GM18907 (cell line): ENCODE data around the gene CAMK1D.
"Not testable (repeated sequence)": the region's sequence is repeated elsewhere in the genome, so short reads cannot be mapped to it uniquely, and the experiment has no call there.

Experiments
- ATAC-seq: cut with Tn5 transposase; IDR thresholded peaks from one replicate; pipeline ENCODE4 v1.9.1; 2021; ENCODE audit warnings: mild to moderate bottlenecking, moderate library complexity; ENCODE audit not compliant: unreplicated experiment

Gene CAMK1D

GRCh38 chr10:12543589-12543988, 194.2 kb downstream of the CAMK1D start:
- ATAC-seq, result no peak

- not testable (repeated sequence) for ATAC-seq
These were observed 196.9 kb downstream of the CAMK1D start for GRCh38 chr10:12546160-12546802.

- no peak for ATAC-seq
These were observed 198.0 kb downstream of the CAMK1D start for GRCh38 chr10:12547301-12547771.

GRCh38 chr10:12549297-12549696, 199.9 kb downstream of the CAMK1D start:
- no peak for ATAC-seq

- no peak for ATAC-seq
These were observed 201.6 kb downstream of the CAMK1D start for GRCh38 chr10:12550994-12551393.

- ATAC-seq, result no peak
These were observed 206.7 kb downstream of the CAMK1D start for GRCh38 chr10:12556039-12556438.

GRCh38 chr10:12559578-12560178, 210.3 kb downstream of the CAMK1D start:
- ATAC-seq, result no peak

- no peak for ATAC-seq
These were observed 212.0 kb downstream of the CAMK1D start for GRCh38 chr10:12561307-12561706.

GRCh38 chr10:12561720-12562119, 212.4 kb downstream of the CAMK1D start:
- no peak for ATAC-seq

GRCh38 chr10:12563489-12563888, 214.1 kb downstream of the CAMK1D start:
- ATAC-seq, result no peak

GRCh38 chr10:12564173-12564572, 214.8 kb downstream of the CAMK1D start:
- ATAC-seq, result no peak

- no peak for ATAC-seq
These were observed 217.1 kb downstream of the CAMK1D start for GRCh38 chr10:12566161-12567115.

GRCh38 chr10:12568391-12569009, 219.2 kb downstream of the CAMK1D start:
- ATAC-seq, result no peak

- ATAC-seq, result no peak
These were observed 222.9 kb downstream of the CAMK1D start for GRCh38 chr10:12572281-12572680.

- no peak for ATAC-seq
These were observed 228.3 kb downstream of the CAMK1D start for GRCh38 chr10:12577610-12578009.

- peak; percentile 89 for ATAC-seq
These were observed 230.9 kb downstream of the CAMK1D start for GRCh38 chr10:12579954-12580858.

- ATAC-seq, result no peak
These were observed 234.7 kb downstream of the CAMK1D start for GRCh38 chr10:12583891-12584595.

- ATAC-seq, result no peak
These were observed 237.4 kb downstream of the CAMK1D start for GRCh38 chr10:12586741-12587140.

GRCh38 chr10:12587451-12587888, 238.1 kb downstream of the CAMK1D start:
- ATAC-seq, result no peak
